DMS153 treated with DMSO at 0.1 percent for 48 hours (cell line): Measurements from ENCODE around the gene RNF144B.
"Not testable (repeated sequence)": the region's sequence is repeated elsewhere in the genome, so short reads cannot be mapped to it uniquely, and the experiment has no call there.

Source experiments
- DNase-seq: peaks from one replicate; lab custom pipeline; 2025; ENCODE audit not compliant: unreplicated experiment; lab: John Stamatoyannopoulos, UW

The RNF144B gene

GRCh38 chr6:18371010-18371409, 16.1 kb upstream of the RNF144B start:
- DNase-seq: no peak

- no peak for DNase-seq
Measured at GRCh38 chr6:18371656-18372055, 15.5 kb upstream of the RNF144B start.

- DNase-seq: no peak
Measured at GRCh38 chr6:18380158-18380836, 6.9 kb upstream of the RNF144B start.

- no peak for DNase-seq
Measured at GRCh38 chr6:18380851-18381250, 6.3 kb upstream of the RNF144B start.

GRCh38 chr6:18383441-18383840, 3.7 kb upstream of the RNF144B start:
- DNase-seq: no peak

- DNase-seq: no peak
Measured at GRCh38 chr6:18384621-18385020, 2.5 kb upstream of the RNF144B start.

- DNase-seq: no peak
Measured at GRCh38 chr6:18386298-18386976, 713 bp upstream of the RNF144B start.

- DNase-seq: peak; percentile 6
Measured at GRCh38 chr6:18388271-18388670, 1.1 kb downstream of the RNF144B start.

- DNase-seq: no peak
Measured at GRCh38 chr6:18388942-18389341, 1.8 kb downstream of the RNF144B start.

GRCh38 chr6:18389479-18389878, 2.3 kb downstream of the RNF144B start:
- no peak for DNase-seq

- DNase-seq: no peak
Measured at GRCh38 chr6:18390476-18390875, 3.3 kb downstream of the RNF144B start.

GRCh38 chr6:18391023-18391422, 3.9 kb downstream of the RNF144B start:
- no peak for DNase-seq

GRCh38 chr6:18392346-18392877, 5.3 kb downstream of the RNF144B start:
- no peak for DNase-seq

GRCh38 chr6:18393698-18394097, 6.5 kb downstream of the RNF144B start:
- no peak for DNase-seq

GRCh38 chr6:18395177-18395855, 8.2 kb downstream of the RNF144B start:
- DNase-seq: no peak

- no peak for DNase-seq
Measured at GRCh38 chr6:18395856-18396197, 8.7 kb downstream of the RNF144B start.

- DNase-seq: no peak
Measured at GRCh38 chr6:18397701-18398100, 10.6 kb downstream of the RNF144B start.

GRCh38 chr6:18398225-18398624, 11.1 kb downstream of the RNF144B start:
- DNase-seq: not testable (repeated sequence)

- DNase-seq: no peak
Measured at GRCh38 chr6:18400831-18401446, 13.8 kb downstream of the RNF144B start.

- not testable (repeated sequence) for DNase-seq
Measured at GRCh38 chr6:18404965-18405364, 17.8 kb downstream of the RNF144B start.

- DNase-seq: no peak
Measured at GRCh38 chr6:18405477-18406293, 18.5 kb downstream of the RNF144B start.
